Upper lobe of left lung (tissue), 4 donors: ENCODE results near the gene SLC16A8.

Experiments used
- EP300 ChIP-seq, 4 donors: sonication (generic); formaldehyde crosslinking; IDR thresholded peaks; one replicate each; pipeline ENCODE4 v1.5.1; 2017; ENCODE audit warnings: antibody characterized with exemption in 4 of 4, control low read depth in 2 of 4
- POLR2A ChIP-seq, 4 donors: fragments of 450-650 bp; IDR thresholded peaks; one replicate each; pipeline ENCODE4 v1.5.1; 2016 to 2017; ENCODE audit warnings: antibody characterized with exemption in 4 of 4, mild to moderate bottlenecking in 2 of 4
- TF ChIP-seq, protein P1 (sequence below), 6 experiments: fragments of 450-650 bp in 4 of 6; fragments of 200-600 bp in 2 of 6; sonication (generic) in 2 of 6; IDR thresholded peaks; one replicate each; pipeline ENCODE4 v1.5.1; 2016 to 2019; ENCODE audit warnings: antibody characterized with exemption in 6 of 6

- no peak for TF ChIP-seq POLR2A (IDR thresholded peaks at IDR 0.05)
- no peak for TF ChIP-seq EP300 (IDR thresholded peaks at IDR 0.05)
- TF ChIP-seq, protein P1, sequence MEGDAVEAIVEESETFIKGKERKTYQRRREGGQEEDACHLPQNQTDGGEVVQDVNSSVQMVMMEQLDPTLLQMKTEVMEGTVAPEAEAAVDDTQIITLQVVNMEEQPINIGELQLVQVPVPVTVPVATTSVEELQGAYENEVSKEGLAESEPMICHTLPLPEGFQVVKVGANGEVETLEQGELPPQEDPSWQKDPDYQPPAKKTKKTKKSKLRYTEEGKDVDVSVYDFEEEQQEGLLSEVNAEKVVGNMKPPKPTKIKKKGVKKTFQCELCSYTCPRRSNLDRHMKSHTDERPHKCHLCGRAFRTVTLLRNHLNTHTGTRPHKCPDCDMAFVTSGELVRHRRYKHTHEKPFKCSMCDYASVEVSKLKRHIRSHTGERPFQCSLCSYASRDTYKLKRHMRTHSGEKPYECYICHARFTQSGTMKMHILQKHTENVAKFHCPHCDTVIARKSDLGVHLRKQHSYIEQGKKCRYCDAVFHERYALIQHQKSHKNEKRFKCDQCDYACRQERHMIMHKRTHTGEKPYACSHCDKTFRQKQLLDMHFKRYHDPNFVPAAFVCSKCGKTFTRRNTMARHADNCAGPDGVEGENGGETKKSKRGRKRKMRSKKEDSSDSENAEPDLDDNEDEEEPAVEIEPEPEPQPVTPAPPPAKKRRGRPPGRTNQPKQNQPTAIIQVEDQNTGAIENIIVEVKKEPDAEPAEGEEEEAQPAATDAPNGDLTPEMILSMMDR (IDR thresholded peaks at IDR 0.05), result no peak
These were observed 4.9 kb upstream of the SLC16A8 start for GRCh38 chr22:38088629-38089473.
